CD4-positive, alpha-beta T cell treated with Interleukin-6 at 100 ng/mL for 8 hours (primary cell): ENCODE results near the gene L2HGDH.
"Not testable (repeated sequence)": the region's sequence is repeated elsewhere in the genome, so short reads cannot be mapped to it uniquely, and the experiment has no call there.

Experiments
- DNase-seq: peaks from one replicate; pipeline ENCODE4 v3.0.0-alpha.2; 2020; ENCODE audit warnings: mixed read lengths, low spot score

L2HGDH gene

GRCh38 chr14:50311972-50312733 lies at the start of gene L2HGDH, which contains the start of gene DMAC2L:
L2HGDH (minus strand) TSS chr14:50312229; CDS start chr14:50312150, 79 bp downstream.
DMAC2L (plus strand) TSS chr14:50312324; CDS start chr14:50321488, 9,164 bp downstream.
- DNase-seq = peak; percentile 87

- no peak for DNase-seq
Measured at GRCh38 chr14:50360851-50361250, 48.8 kb upstream of the L2HGDH start.

DNA sequence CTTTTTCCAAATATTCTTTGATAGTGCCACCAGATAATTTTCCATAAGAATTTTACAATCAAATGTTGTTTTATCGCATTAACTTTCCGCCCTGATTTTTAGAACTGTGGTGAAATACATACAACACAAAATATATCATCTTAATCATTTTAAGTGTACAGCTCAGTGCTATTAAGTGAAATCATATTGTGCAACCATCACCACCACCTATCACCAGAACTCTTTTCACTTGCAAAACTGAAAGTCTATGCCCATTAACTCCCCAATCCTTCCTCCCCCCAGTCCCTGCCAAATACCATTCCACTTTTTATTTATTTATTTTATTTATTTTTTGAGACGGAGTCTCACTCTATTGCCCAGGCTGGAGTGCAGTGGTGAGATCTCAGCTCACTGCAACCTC lies 48.1 kb upstream of the L2HGDH start:
- no peak for DNase-seq

DNA sequence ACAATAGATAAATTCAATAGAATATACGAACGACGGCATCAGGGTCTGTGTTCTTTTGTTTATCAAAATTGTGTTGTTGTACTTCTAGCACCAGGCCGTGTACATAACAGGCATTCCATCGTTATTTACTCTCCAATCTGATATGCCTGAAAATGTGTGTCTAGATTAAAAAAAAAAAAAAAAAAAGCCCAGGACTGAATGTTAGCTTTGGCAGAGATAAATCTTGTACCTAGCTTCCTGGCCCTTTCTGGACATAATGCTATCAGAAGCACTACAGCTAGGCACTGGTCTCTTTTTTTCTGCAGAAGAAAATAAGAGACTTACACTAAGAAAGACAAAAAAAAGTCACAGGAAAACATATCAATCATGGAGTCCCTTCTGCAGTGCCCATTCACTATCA lies 47.6 kb upstream of the L2HGDH start:
- no peak for DNase-seq

DNA sequence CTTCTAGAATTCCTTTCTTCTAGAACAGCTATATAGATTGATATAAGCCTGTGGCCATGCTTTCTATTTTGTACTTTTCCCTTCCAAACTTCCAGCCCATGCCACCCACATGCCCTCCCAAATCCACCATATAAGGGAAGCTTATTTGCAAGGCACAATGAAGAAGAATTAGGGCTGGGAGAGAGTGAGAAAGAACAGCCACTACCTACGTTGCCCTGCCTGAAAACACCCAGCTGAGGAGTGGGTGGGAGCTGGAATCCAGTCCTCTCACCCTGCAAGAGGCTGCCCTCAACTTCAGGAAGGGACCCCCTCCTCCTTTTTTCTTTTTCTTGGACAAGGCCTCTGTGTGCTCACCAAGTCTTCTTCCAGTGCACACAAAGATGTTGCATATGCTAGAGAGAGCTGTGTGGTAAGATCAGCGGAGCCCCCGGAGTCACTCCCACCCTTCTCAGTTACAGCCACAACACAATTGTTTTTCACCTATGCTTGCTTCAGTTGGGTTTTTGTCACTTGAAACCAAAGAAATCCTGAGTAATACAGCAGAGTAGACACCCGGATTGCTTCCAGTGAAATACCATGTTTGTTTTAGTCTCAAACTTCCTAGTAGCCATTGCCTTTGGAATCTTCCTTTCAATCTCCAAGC lies 45.8 kb upstream of the L2HGDH start:
- DNase-seq = no peak

DNA sequence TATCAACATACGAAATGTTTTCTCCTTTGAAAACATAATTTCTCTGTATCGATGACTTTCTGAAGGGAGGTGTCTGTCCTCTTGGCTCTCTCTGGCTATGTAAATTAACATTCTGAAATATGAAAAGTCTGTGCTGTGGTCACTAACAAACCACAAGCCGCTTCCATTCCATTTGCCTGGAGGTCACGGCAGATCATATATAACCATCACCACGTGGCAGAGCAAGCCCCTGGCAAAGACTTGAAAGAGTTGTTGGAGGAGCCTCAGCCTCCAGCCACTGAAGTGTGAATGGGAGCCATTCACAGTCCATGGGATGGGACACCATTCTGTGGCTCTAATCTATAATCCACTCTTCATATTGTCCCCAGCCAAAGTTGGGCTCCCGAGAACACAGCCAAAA lies 45.1 kb upstream of the L2HGDH start:
- DNase-seq = no peak

DNA sequence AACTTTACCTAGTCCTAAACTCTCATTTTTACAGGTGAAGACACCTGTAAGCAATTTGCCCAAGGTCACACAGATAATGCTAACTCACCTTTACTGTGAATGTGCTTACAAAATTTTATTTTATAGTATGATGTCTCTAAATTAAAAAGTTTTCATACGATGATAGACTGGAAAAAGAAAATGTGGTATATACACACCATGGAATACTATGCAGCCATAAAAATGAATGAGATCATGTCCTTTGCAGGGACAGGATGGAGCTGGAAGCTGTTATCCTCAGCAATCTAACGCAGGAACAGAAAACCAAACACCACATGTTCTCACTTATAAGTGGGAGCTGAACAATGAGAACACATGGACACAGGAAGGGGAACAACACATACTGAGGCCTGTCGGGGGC lies 44.3 kb upstream of the L2HGDH start:
- DNase-seq = not testable (repeated sequence)

DNA sequence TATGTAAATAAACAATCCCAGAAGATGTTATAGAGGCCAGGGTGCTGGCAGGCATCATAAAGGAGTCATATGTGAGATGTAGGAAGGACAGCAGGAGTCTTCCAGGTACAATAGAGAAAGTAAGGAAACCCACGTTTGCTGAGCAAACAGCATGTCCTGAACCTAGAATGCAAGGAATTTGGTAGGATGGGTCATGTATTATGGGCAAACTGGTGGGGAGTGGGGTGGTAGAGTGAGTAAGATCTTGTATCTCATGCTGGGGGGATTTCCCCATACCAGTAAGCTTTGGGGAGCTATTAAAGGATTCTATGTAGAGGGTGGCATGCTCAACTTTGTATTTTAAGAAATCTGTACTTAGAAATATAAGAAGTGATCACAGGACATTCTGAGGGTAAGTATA lies 43.7 kb upstream of the L2HGDH start:
- no peak for DNase-seq

- DNase-seq = no peak
Measured at GRCh38 chr14:50354527-50354926, 42.5 kb upstream of the L2HGDH start.

DNA sequence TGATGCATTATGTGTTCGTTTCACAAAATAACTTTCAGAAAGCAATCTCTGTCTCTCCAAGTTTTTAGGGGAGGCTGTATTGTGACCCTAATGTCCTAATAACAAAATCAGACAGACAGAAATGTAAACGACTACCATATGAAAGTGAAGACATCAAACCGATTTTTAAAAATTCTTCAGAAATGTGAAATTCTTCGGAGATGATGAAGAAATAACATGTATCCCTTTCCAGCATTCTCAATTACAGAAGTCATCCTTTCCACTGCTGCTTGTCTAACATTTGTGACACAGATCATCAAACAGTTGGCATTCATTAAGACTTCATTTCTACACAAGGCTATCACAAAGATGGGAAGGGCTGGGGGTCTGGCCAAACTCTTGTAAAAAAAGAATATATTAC lies 41.1 kb upstream of the L2HGDH start:
- DNase-seq = no peak

GRCh38 chr14:50352584-50352983 lies 40.6 kb upstream of the L2HGDH start:
- DNase-seq = no peak

DNA sequence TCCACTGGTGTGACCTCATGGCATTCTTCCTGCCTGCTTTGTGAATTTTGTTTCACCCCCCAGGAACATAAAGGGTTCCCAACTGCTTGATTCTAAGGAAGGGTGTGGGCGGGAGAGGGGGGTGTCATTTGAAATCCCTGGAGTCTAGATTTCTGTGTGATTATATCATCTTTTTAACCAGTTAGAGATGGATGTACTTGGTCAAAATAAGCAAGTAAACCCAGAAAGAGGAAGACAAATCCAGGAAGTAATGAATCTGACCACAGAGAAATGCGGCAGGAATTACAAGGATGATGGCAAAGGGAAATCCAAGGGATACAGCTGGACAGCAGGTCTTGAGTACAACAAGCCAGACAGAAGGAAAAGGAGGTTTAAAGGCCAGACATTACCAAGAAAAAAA lies 38.9 kb upstream of the L2HGDH start:
- no peak for DNase-seq

DNA sequence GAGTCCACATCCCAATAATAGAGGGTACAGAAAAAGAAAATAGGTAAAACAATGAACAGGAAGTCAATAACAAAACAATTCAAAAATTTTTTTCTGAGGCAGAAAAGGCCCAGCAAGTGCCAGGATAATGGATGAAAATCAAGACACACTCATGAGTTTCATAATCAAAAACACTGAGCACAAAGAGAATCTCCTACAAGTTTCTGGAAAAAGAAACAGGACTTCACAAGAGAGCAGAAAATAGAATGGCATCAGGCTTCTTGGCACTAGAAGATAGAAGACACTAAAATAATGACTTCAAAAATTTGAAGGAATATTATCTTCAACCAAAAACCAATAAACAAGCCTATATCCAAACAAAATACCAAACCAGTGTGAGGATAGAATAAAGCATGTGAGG lies 36.9 kb upstream of the L2HGDH start:
- DNase-seq = no peak

- no peak for DNase-seq
Measured at GRCh38 chr14:50347521-50347920, 35.5 kb upstream of the L2HGDH start.

DNA sequence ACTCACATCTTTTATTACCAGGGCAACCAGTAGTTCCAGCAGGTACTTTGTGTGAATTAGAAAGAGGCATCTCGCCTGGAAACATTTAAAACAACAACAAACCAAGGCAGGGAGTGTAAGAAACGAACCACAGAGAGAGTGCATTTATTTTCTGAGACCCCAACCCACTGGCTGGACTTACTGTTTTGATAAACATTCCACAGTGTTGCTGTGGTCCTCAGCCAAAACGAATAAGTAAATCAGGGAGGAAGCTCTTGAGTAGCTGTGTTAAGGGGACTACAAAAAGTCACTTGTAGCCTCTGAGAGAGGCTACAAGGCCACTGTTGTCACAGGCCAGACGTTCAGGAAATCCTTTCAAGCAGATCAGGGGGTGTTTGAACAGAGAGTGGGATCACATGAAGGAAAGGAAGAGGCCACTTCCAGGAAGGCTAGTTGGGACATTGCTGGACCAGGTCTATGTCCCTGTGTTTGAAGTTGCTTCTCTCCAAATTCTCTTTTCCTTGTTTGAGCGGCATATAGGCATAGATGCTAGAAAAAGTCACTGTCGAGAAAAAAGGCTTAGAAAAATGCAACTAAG lies 33.9 kb upstream of the L2HGDH start:
- no peak for DNase-seq

- no peak for DNase-seq
Measured at GRCh38 chr14:50344876-50345563, 33.0 kb upstream of the L2HGDH start.

DNA sequence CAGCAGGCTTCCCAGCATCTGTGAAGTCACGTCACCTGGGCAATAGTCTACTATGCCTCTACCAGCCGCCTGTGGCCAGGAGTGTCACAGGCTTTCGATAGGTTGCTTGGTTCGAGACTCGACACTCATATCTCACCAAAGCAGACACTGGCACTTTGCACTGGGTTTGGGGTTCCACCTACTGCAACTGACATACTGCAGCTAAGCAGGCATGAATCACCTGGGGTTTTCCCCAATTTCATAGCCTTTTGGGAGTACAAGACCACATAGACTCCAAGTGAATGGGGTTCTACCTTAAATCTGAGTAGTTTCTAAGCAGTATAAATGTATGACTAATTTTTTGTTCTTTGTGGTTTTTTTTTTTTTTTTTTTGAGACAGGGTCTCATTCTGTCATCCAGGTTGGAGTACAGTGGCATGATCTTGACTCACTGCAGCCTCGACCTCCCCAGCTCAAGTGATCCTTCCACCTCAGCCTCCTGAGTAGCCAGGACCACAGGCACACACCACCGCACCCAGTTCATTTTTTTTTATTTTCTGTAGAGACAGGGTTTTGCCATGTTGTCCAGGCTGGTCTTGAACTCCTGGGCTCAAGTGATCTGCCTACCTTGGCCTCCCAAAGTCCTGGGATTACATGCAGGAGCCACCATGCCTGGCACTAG lies 32.2 kb upstream of the L2HGDH start:
- peak; percentile 41 for DNase-seq

- no peak for DNase-seq
Measured at GRCh38 chr14:50343434-50343833, 31.4 kb upstream of the L2HGDH start.

DNA sequence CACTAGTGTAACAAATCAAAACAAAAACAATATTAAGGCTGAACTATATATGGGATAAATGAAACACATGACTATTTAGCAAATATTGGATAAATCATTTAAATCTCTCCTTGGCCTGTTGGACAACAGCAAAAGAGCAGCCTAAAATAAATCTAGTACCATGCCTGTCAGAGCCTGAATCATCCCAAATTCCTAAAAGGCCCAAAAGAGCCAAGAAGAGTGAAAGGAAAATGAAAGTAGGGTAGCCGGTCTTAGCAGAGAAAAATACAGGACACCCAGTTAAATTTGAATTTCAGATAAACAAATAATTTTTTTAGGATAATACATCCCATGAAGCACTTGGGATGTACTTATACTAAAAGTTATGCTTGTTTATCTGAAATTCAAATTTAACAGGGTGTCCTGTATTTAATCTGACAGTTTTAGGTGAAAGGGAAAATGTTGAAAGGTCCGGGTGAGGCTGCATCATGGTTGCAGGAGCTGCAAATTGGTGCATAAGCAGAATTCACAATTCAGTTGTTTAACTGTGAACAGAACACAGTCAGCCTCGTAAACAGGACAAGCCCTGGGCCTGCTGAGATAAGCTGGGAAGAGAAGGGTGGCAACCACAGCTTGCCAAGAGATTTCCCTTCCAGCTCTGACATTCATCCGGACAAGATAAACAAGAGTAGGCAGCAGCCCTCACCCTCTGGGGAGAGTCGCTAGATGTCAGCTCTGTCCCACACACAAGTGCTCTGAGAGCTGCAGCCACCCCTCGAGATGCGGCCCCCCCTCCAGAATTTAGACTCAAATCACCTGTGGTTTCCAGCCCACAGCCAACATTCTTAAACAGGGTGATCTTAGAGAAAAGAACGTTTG lies 30.4 kb upstream of the L2HGDH start:
- DNase-seq = peak; percentile 36

GRCh38 chr14:50340963-50341362 lies 28.9 kb upstream of the L2HGDH start:
- no peak for DNase-seq

- DNase-seq = no peak
Measured at GRCh38 chr14:50340045-50340444, 28.0 kb upstream of the L2HGDH start.
